NCI-H1694 treated with DMSO at 0.1 percent for 48 hours (cell line): ENCODE results near the gene CXCR3.
"Not testable (repeated sequence)": the region's sequence is repeated elsewhere in the genome, so short reads cannot be mapped to it uniquely, and the experiment has no call there.

Source experiments
- DNase-seq: peaks from one replicate; lab custom pipeline; 2025; lab: John Stamatoyannopoulos, UW

The CXCR3 gene

DNA sequence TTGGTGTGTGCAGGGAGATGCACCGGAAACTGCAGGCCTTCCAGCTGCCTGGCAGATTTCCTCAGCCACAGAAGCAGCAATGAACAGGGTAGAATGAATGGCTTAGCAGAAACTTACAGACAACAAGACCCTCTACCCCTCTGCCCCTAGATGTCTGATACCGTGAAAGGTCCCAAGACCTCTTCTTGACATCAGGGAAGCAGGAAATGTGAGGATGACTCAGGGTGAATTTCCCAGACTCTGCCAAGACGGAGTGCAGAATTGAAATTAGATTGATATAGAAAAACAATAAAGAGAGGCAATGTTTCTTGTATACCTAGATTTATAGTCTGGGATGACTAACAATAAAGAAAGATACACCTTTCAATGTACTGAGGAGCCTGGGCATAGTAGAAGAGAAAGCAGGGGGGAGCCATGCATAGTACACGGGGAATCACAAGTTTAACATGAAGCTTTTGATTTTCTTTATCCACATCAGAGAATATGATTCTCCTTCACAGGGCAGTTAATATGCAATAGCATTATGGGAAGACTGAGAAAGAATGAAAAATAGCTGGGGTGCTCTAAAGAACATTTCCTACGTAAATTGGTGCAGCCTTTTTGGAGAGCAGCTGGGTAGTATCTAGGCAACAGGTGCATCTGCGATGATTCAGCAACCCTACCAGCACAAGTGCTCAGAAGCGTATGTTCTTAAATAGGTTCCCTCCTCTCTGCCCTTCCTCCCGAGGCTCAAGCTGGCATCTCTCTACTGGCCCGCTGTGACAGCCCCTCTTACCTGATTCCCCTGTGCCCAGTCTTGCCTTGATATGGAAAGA is 18.3 kb upstream of the CXCR3 start:
- no peak for DNase-seq

DNA sequence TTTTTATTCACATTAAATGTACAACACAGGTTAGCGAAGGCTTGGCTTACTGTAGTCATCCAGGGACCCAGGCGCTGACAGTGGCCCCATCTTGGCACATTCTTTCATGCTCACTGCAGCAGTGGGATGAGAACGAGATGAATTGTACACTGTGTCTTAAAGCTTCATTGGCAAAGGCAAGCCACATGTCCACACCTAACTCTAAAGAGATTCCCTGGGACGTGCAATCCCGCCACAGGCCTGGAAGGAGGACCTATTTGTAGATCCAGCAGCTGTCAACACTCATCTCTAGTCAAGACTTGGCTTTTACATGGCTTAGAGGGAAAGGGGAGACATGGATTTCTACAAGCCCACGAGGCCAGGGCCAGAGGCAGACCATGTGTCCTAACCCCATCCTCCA is 16.1 kb upstream of the CXCR3 start:
- no peak for DNase-seq

DNA sequence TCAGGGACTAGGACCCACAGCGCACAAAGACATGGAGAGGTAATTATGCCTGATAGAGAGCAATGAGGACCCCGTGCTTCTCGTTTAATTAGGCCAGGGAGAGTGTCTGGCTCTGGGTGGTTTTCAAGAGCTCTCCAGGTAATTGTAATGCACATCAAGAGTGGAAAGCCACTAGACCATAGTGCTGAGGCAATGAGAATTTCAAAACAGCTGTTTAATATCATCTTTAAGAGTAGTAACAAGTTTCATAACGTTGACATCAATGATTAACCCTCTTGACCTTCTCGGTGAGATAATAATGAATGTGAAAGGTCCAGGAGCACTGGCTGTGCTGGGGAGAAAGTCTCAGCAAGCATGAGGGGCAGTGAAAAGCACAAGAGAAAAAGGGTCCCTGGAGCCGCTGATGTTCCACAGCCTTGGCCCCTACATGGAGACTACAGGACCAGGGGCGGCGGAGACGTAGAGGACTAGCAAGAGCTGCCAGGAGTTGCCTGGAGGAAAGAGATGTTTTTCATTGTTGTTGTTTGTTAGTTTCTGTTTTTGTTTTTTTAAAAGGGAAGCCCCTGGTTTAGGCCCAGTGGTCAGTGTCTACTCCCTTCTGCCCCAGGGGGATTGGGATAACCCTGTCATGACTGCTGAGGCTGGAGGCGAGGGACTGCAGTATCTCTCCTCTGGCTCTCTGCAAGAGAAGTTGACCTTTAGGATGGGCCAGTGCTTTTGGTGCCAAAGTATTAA is 14.8 kb upstream of the CXCR3 start:
- DNase-seq, result no peak

DNA sequence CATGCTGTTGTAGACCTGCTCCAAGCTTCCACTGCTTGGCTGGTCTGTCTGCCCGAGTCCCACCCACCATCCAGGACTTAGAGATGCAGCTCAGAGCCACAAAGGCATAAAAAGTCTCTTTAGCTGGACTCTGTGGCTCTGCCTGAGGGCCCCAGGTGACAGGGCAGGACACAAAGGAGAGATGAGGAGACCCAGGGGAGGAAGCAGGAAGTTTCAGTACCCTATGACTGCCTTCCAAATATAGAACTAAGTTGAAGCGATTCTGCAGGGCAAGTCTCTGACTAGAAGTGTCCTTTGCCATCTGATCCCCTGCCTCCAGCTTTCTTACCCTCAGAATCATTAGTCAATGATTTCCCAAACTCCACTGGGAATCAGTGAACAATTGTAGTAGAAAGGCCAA is 11.2 kb upstream of the CXCR3 start:
- DNase-seq, result no peak

DNA sequence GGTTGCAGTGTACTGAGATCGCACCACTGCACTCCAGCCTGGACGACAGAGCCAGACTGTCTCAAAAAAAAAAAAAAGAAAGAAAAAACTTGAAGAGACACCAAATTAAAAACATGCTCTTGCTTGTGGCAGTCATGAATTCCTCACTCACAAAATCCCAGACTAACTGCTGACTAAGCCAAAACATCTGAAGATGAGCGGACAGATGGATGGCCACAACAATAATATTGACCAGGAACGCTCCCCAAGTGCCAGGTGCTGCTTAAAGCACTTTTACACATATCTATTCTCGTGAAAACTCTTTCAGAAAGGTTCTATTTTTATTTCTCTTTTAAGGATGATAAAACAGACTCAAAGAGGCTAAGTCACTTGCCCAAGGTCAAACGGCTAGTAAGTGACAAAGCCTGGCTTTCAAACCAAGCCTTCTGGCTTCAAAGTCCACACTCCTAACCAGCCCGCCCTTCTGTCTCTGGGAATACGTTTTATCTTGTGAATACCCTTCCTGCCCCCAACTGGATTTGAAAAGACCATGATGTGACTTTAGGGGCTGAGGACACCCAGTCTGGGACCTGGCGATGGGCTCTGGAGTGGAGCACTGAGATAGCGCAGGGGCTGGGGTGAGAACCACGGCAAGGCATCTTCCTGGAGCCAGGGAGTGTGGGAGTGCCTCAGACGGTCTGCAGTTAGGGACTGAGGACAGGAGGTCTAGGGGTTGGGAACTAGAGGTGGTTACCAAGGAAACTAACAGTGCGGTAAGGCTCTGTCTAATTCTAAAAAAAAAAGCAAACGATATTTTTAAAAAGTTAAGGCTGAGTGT is 9.5 kb upstream of the CXCR3 start:
- DNase-seq, result no peak

DNA sequence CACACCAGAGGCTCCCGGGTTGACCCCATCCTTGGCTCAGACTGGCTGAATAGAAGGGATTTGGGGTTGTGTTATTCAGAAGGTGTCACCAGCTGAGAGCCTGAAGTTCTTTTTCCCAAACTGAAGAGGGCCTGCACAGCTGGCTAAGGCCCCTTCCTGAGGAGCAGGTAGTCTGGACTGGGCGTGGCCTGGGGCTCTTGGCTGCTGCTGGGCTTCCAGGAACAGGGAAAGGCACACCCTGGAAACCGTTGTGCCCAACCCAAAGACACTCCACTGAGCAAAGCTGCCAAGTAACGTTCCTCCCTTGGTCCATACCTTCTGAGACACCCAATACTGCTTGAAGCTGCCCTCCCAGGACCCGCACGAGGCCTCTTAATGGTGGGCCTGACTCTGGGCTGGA is 8.3 kb upstream of the CXCR3 start:
- DNase-seq, result no peak

DNA sequence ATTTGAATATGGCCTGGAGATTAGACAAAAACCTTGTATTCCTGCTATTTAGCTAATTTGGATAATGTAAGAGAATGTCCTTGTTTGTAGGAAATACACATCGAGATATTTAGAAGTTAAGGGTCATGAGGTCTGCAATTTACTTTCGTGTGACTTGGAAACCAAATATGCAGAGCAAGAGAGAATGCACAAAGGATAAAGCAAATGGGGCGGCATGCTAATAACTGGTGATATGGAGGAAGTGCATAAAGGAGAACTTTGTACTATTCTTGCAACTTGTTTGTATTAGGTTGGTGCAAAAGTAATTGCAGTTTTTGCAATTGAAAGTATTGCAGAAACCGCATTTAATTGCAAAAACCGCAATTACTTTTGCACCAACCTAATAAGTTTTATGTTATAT is 7.2 kb upstream of the CXCR3 start:
- DNase-seq, result no peak

DNA sequence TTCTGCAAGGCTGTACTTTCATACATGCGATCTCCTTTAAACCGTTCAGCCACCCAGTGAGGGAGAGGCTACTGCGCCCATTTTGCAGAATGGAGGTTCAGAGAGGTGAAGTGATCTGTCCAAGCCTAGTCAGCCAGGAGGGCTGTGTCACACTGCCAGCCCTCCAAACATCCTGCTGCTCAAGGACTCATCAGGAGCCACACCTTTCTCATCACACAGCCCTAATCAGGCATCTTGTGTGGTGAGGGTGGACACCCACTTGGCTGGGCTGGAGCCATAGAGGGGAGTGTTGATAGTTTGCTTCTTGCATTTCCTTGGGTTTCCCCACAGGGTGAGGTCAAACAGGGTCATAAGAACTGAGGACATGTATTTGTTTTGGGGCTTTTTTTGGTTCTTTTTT is 5.4 kb upstream of the CXCR3 start:
- DNase-seq, result no peak

DNA sequence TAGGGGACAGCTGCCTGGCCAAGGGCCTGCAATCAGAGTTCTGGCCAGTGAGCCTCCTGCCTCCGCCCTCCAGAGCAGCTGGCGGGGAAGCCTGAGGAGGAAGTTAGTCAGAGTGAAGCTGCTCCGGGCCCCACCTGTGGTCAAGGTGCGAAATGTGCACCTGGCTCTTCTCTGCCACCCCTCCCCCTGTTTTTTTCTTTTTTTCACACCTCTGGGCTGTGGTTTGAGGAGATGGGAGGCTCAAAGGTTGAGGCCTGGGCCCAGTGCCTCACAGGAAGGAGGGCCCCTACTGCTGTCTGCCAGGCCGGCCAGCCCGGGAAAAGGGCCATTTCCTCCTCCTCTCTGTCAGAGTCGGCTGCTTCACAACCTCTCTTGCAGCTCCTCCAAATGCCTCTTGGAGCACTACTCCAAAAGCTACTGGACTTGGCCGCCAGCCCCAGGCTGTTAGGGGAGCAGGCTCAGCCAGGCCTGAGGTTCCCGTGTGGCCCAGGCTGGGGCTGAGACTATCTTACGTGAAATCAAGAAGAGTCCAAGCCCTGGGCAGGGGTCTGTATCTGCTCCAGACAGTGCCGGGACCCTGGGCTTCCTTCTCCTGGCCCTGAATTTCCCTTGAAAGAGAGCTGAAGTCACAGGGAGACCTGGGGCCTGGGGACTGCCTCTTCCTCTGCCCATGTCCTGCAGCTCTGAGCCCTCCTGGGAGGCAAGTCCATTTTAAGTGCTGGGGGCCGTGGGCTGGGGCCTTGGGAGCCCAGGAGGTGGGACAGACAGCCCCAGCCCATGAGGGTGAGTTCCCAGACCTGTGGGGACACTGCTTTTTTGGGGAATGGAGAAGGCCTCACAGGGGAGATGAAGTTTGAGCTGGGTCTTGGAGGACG is 4.5 kb upstream of the CXCR3 start:
- no peak for DNase-seq

DNA sequence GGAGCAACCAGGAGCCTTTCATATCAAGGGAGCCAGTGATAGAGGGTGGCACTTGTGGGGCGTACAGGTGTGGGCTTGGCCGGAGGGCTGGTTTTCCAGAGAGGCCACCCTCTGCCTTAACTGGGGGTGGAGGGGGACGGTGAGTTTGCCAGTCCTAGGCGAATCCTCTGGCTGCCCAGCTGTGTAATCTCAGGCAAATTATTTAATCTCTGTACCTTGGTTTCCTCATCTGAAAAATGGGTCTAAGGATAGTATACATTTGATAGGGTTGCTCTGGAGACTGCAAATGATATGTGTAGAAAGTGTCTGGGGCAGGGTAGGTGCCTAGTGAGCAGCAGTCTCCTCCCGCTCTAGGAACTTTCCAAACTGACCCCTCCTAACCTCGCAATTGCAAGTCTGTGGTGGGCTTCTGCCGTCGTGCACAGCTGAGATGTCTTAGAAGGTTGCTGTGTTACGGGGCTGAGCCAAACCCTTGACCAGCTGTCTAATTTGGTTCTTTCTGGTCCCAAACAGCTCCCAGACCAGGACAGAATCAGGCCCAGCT is 3.8 kb upstream of the CXCR3 start:
- DNase-seq, result no peak

DNA sequence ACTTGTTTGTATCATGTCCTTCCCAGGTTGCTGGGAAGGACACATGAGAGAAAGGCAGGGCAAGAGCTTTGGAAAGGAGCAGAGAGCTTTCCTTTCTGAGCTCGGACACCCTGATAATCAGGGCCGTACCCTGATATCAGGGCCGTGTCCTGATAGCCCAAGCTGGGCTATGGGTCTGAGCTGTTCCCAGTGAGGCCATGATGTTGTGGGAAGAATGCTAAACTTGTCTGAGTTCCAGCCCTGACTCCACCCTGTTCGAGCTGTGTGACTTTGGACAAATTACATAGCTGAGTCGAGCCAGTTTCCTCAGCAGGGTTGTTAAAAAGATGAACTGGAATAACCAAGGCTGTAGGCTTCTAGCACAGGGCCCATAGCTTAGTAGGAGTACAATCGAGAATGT is 3.3 kb upstream of the CXCR3 start:
- no peak for DNase-seq

DNA sequence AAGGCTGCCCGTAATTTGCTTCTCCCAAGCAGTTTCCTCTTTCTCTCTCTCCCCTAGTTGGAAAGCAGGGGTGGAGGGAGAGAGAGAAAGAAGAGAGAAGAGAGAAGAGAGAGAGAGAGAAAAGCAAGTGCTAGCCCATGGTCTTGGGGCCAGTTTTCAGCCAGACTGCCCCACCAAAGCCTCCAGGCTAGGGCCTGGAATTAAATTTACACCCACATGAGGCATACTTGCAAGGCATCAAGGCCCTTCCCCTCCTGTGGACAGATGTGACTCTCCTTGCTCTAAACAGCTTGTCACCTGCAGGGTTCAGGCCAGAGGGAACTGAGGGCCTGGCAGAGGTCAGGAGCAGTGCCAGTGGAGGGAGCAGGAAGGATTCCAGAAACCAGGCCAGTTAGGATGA is 1.7 kb upstream of the CXCR3 start:
- no peak for DNase-seq

DNA sequence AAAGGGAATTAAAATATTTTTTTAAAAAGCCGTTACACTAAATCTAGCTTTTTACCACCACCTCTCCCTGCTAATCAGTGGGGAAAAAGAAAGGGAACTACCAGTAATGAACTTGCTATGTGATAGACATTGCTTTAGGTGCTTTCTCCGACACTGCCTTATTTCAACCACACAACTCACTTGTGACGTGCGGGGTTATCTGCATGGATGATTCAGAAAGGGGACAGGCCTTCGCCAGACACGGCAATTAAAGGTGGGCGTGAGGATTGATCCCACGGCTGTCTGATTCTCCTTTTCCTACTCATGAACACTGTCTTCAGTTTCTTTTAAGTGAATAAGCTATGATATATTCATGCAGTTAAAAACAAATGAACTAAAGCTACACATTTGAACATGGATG is 882 bp upstream of the CXCR3 start:
- no peak for DNase-seq

DNA sequence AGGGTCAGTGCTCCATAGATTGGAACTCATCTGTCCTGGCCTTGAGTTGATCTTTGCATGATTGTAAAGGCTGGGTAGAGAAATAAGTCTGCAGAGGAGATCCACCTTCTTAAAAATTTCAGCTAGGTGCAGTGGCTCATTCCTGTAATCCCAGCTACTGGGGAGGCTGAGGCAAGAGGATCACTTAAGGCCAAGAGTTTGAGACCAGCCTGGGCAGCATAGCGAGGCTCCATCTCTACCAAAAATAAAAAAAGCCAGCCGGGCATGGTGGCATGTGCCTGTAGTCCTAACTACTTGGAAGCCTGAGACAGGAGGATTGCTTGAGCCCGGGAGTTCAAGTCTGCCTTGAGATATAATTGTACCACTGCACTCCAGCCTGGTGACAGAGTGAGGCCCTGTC is 476 bp upstream of the CXCR3 start:
- no peak for DNase-seq

DNA sequence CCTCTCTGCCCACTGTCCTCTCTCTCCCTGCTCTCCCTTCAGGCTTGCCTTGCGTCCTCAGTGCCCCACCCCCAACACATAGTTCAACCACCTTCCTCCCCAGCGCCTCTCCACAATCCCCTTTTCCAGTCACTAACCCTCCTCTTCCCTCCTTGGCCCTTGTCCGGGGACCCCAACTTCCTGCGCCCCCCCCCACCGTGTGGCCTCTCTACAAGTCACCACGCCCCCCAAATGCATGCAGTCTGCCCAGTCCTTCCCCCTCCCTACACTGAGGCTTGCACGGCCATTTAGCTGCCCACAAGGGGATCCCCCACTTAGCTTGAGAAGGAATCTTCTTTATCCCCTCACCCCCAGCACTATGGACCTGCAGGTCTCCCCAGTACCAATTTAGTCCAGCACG is 569 bp downstream of the CXCR3 start:
- DNase-seq, result no peak

DNA sequence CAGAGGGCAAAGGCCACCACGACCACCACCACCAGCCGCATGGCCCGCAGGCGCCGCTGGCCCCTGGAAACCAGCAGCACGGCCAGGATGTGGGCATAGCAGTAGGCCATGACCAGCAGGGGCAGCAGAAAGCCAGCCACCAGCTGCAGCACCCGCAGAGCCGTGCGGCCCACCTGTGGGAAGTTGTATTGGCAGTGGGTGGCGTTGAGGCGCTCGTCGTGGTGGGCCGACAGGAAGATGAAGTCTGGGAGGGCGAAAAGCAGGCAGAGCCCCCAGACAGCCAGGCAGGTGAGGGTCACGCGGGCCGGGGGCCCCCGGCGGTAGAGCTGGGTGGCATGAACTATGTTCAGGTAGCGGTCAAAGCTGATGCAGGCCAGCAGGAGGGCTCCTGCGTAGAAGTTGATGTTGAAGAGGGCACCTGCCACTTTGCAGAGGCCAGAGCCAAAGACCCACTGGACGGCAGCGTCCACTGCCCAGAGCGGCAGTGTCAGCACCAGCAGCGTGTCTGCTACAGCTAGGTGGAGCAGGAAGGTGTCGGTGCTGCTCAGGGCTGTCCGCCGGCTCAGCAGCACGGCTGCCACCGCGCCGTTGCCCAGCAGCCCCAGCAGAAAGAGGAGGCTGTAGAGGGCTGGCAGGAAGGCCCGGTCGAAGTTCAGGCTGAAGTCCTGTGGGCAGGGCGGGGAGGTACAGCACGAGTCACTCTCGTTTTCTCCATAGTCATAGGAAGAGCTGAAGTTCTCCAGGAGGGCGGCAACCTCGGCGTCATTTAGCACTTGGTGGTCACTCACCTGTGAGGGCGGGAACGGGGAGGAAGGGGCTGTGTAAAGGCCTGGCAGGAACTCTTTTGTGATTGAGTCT is 1.4 kb downstream of the CXCR3 start:
- no peak for DNase-seq

DNA sequence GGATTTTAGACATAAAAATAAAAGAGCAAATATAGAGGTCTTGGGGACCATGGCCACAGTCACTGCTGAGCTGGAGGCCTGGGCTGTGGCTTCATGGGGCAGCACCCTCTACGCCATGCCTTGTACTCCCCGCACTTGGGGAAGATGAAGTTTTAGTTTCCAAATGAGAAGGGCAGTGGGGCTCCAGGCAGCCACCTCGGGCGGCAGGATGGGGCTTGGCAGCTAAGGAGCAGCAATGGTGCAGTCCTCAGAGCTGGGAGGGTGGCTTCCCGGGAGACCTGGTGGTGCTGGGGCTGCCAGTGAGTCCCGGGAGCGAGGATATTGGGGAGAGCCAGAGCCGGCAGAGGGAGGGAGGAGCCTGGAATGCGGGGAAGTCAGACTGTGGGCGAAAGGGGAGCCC is 2.4 kb downstream of the CXCR3 start:
- no peak for DNase-seq

DNA sequence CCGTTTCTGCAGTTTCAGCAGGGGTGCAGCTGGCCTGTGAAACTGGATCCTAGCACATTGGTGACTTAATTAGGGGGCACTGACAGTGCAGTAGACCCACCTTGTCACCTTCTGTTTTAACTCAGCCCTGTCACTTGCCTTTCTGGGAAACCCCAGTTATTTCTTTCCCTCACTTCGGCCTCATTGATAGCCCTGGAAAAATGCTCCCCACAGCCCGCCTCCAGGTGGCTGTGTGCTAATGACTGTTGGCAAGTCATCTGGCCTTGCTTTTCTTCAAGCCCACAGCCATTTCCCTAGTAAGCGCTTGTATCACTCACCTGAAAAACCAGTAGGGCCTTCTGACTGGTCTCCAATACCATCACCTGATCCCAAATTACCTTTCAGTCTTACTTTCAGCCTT is 3.3 kb downstream of the CXCR3 start:
- no peak for DNase-seq

DNA sequence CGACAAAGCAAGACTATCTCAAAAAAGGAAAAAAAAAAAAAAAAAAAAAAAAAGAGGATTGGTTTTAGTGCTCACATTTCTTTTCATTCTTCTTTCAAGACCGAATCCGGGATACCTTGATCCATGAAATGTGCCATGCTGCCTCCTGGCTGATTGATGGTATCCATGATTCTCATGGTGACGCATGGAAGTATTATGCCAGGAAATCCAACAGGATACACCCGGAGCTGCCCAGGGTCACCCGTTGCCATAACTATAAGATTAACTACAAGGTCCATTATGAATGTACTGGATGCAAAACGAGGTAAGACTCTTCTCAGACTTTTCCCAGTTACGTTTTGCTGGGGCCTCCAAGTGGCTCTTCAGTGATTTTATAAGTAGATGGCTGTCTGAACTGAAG is 6.1 kb downstream of the CXCR3 start:
- no peak for DNase-seq

DNA sequence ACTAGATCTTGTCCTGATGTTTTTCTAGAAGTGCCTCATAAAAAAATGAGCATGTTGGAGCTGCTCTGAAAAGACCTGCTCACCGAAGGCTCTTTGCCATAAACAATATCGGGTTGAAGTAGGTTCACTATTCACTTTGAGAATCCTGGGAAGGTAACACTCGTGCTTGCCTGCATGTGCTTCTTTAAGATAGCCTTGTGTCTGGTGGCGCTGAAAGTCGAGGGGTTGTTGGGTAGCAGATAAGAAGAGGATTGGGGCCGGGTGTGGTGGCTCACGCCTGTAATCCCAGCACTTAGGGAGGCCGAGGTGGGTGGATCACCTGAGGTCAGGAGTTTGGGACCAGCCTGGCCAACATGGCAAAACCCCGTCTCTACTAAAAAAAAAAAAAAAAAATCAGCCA is 6.6 kb downstream of the CXCR3 start:
- not testable (repeated sequence) for DNase-seq
